ENCODE results near the gene EDEM2.

DNA sequence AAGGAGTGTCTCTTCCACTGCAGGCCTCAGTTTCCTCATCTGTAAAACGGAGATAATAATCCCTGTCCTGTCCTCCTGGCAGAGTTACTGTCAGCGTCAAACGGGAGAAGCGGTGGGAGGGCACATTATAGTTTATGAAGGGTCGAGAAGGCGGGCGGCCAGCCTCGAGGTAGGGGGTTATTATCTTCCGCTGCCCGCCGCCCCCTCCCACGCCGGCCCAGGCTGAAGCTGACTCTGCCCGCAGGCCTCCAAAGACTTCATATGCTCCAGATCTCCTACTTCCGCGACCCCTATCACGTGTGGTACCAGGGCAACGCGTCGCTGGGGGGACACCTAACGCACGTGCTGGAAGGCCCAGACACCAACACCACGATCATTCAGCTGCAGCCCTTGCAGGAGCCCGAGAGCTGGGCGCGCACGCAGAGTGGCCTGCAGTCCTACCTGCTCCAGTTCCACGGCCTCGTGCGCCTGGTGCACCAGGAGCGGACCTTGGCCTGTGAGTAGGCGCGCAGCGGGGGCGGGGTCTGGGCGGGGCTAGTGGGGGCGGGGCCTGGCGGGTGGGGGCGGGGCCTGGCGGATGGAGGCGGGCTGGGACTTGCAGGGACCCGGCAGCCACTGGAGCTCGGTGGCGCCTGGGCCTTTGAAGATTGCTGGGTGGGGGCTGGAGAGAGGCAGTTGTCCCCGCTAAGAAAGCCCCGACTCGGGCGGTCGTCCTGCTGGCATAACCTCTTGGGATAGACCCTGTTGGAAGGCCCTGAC is 27.5 kb upstream of the EDEM2 start:
- TF ChIP-seq CTCF (IDR thresholded peaks at IDR 0.05) = no peak
- TF ChIP-seq EZH2 (IDR thresholded peaks at IDR 0.05; ENCODE audit: borderline replicate concordance, insufficient read depth, low read depth, low read length, poor library complexity, severe bottlenecking) = no peak
